ENCODE results near the gene SRPK2. TPM values are rescaled to one million over a fixed set of nuclear protein-coding genes. Genes with fewer than 3 reads are reported as not detected.
"Not testable (repeated sequence)": the region's sequence is repeated elsewhere in the genome, so short reads cannot be mapped to it uniquely, and the experiment has no call there.

Gene SRPK2
- polyA plus RNA-seq, 1 experiment: 10.8 TPM

DNA sequence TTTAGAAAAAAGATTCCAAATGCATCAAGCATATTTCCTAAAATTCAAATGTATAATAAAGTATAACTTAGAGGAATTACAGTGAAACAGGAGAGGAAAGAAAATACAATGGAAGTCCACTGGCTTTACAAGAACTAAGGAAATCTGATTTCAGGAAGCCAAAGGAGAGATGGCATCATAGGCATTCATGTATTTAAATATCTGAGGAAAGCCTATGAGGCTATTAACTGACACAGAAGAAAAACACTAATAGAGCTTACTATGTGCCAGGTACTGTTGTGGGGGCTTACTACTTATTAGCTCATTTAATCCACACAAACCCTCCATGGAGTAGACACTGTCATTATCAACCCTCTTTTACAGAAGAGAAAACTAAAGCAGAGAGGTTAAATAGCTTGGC is 92.2 kb downstream of the SRPK2 start:
- CTCF ChIA-PET: interaction anchor here (0.8 kb wide), 1 partner anchor 15 kb away, joined by 3 read pairs; no protein-coding TSS in a partner anchor
- TF ChIP-seq, protein P1, sequence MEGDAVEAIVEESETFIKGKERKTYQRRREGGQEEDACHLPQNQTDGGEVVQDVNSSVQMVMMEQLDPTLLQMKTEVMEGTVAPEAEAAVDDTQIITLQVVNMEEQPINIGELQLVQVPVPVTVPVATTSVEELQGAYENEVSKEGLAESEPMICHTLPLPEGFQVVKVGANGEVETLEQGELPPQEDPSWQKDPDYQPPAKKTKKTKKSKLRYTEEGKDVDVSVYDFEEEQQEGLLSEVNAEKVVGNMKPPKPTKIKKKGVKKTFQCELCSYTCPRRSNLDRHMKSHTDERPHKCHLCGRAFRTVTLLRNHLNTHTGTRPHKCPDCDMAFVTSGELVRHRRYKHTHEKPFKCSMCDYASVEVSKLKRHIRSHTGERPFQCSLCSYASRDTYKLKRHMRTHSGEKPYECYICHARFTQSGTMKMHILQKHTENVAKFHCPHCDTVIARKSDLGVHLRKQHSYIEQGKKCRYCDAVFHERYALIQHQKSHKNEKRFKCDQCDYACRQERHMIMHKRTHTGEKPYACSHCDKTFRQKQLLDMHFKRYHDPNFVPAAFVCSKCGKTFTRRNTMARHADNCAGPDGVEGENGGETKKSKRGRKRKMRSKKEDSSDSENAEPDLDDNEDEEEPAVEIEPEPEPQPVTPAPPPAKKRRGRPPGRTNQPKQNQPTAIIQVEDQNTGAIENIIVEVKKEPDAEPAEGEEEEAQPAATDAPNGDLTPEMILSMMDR (IDR thresholded peaks at IDR 0.05; ENCODE audit: insufficient read depth, low read depth, low read length): no peak

DNA sequence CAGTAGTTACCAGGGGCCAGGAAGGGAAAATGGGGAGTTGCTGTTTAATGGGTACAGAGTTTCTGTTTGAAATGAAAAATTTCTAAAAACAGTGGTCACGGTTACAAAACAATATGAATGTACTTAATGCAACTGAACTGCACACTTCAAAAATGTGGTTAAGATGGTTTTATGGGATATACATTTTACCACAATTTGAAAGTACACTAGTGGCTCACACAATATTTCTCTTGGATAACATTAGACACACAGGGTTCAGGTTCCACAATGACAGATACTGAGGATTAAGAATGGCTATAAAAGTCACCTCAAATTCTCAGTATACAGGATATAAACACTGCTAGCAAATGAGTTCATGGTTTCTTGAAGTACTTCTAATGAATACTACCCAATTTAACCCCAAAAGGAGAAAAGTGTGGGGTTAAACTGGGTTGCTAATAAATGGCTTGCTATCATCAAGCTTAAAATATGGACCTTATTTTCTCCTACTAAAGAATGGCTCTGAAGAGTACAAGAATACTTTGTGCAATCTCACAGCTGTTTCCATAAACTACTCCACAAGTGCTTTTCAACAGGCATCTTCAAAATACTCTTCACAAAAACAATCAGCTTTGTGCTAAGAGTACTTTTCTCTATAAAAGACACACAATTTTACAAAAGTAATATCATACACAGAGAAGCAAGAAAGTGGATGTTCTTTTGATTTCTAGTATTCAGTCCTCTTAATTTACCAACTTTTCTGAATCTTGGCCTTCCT is 92.9 kb downstream of the SRPK2 start:
- CTCF ChIA-PET: interaction anchor here (0.6 to 0.8 kb wide), 2 partner anchors 12 to 17 kb away, joined by 3 read pairs; no protein-coding TSS in a partner anchor
- no peak overlapping the region for H3K4me3 ChIP-seq (ENCODE audit: low read depth, low read length)
- no peak for DNase-seq (ENCODE audit: low read depth)
- POLR2A ChIA-PET: interaction anchor here (0.7 kb wide), 1 partner anchor 178 kb away, joined by 4 read pairs; no protein-coding TSS in a partner anchor
- no peaks in the 10 kb centered on the region for H3K36me3 ChIP-seq (ENCODE audit: control insufficient read depth, insufficient read depth, low read length)
- H3K27me3 ChIP-seq (ENCODE audit: control insufficient read depth, insufficient read depth, low read length): no peaks in the 10 kb centered on the region
- TF ChIP-seq, protein P1 (IDR thresholded peaks at IDR 0.05; ENCODE audit: insufficient read depth, low read depth, low read length): no peak

More for the DNA sequence above, 92.2 kb downstream of the SRPK2 start:
- Histone ChIP-seq H3K4me3 (ENCODE audit: low read depth, low read length) (no peak overlapping the region), H3K27me3 (ENCODE audit: control insufficient read depth, insufficient read depth, low read length) (no peaks in the 10 kb centered on the region), H3K36me3 (ENCODE audit: control insufficient read depth, insufficient read depth, low read length) (no peaks in the 10 kb centered on the region)
- DNase-seq (ENCODE audit: low read depth): no peak
- POLR2A ChIA-PET: no interaction called here

DNA sequence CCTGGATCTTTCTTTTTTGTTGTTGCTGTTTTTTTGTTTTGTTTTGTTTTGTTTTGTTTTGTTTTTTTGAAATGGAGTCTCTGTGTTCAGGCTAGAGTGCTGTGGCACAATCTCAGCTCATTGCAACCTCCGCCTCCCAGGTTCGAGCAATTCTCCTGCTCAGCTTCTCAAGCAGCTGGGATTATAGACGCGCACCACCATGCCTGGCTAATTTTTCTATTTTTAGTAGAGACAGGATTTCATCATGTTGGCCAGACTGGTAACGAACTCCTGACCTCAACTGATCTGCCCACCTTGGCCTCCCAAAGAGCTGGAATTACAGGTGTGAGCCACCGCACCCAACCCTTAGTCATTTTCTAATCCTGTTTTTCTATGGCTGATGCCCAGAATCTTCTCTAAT is 94.2 kb downstream of the SRPK2 start:
- H3K36me3 ChIP-seq (ENCODE audit: control insufficient read depth, insufficient read depth, low read length); H3K4me3 ChIP-seq (ENCODE audit: low read depth, low read length); H3K27me3 ChIP-seq (ENCODE audit: control insufficient read depth, insufficient read depth, low read length); DNase-seq (ENCODE audit: low read depth): not testable (repeated sequence)
- ChIA-PET CTCF (interaction anchor here (0.7 to 1.7 kb wide), 2 partner anchors 16 to 28 kb away, joined by 3 read pairs; no protein-coding TSS in a partner anchor), POLR2A (interaction anchor here (0.6 kb wide), 1 partner anchor 10 kb away, joined by 6 read pairs; no protein-coding TSS in a partner anchor)

DNA sequence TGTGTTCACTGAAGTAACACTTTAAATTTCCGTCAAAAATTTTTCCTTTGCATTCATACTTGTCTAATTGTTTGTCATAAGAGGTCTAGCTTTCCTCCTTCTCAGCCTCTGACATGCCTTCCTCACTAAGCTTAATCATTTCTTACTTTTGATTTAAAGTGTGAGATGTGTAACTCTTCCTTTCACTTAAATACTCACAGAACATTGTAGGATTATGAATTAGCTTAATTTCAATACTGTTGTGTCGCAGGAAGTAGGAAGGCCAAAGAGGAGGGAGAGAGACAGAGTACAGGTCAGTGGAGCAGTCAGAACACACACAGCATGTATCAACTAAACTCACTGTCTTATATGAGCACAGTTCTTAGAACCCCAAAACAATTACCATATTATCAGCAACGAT is 99.0 kb downstream of the SRPK2 start:
- POLR2A ChIA-PET: no interaction called here
- TF ChIP-seq, protein P1 (IDR thresholded peaks at IDR 0.05; ENCODE audit: insufficient read depth, low read depth, low read length): no peak
- CTCF ChIA-PET: interaction anchor here (0.6 to 1.0 kb wide), 2 partner anchors 8 to 92 kb away, joined by 3 read pairs; no protein-coding TSS in a partner anchor

DNA sequence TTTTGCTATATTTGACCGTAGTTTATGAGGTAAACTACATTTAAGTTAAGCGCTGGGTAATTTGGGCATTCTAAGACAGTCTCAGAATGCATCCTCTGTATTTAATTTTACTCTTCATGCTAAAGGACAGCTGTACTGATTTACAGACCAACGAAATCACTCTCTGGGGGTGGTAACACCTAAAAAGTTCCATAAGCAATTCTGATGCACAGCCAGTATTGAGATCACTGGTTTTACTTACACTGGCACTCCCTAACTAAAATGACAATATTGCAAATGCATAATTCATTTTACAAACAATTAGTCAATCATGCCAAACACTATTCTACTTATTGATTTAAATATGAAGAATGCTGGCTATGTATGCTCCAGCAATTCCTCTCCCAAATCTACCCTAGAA is 102.3 kb downstream of the SRPK2 start:
- no peak for DNase-seq (ENCODE audit: low read depth)
- TF ChIP-seq, protein P1 (IDR thresholded peaks at IDR 0.05; ENCODE audit: insufficient read depth, low read depth, low read length): no peak
- ChIA-PET POLR2A (no interaction called here), CTCF (no interaction called here)
- Histone ChIP-seq H3K27me3 (ENCODE audit: control insufficient read depth, insufficient read depth, low read length) (no peaks in the 10 kb centered on the region), H3K4me3 (ENCODE audit: low read depth, low read length) (no peak overlapping the region), H3K36me3 (ENCODE audit: control insufficient read depth, insufficient read depth, low read length) (no peaks in the 10 kb centered on the region)

More for the DNA sequence above, 99.0 kb downstream of the SRPK2 start:
- no peaks in the 10 kb centered on the region for H3K27me3 ChIP-seq (ENCODE audit: control insufficient read depth, insufficient read depth, low read length)
- H3K36me3 ChIP-seq (ENCODE audit: control insufficient read depth, insufficient read depth, low read length): no peaks in the 10 kb centered on the region
- no peak overlapping the region for H3K4me3 ChIP-seq (ENCODE audit: low read depth, low read length)
- DNase-seq (ENCODE audit: low read depth): no peak
